ENCODE data around the gene IFITM5.
"Not testable (repeated sequence)": the region's sequence is repeated elsewhere in the genome, so short reads cannot be mapped to it uniquely, and the experiment has no call there.

The IFITM5 gene

DNA sequence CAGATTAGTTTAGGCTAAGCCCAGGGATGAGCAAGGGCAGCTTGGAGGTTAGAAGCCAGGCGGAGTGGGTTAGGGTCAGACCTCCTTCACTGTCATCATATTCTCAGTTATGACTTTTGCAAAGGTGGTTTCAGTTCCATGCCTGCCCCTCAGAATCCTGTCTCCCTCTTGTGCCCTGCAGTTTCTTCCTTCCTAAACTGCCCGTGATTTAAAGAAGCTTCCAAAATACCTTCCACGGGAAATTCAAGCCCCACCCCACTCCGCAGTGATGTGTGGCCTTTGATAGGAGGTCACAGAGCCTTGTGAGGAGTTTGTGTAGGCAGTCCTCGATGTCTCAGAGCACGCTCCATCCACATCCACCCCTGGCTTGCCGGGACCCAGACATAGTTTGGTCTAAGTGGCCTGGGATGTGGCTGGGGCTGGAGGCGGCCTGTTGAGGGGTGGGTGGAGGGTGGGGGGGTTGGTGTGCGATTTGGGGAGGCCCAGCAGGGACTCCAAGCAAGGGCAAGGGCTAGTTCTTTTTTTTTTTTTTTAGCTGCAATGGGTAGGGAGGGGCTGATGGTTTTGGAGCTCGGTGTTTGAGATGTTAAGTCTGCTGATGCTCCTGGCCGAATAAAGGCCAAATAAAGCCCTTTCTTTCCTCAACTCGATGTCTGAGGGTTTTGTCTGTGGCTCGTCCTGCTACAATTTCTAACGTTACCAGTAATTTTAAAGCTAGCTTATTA lies 12.9 kb upstream of the IFITM5 start:
- DNase-seq (ENCODE audit: low spot score): no peak

DNA sequence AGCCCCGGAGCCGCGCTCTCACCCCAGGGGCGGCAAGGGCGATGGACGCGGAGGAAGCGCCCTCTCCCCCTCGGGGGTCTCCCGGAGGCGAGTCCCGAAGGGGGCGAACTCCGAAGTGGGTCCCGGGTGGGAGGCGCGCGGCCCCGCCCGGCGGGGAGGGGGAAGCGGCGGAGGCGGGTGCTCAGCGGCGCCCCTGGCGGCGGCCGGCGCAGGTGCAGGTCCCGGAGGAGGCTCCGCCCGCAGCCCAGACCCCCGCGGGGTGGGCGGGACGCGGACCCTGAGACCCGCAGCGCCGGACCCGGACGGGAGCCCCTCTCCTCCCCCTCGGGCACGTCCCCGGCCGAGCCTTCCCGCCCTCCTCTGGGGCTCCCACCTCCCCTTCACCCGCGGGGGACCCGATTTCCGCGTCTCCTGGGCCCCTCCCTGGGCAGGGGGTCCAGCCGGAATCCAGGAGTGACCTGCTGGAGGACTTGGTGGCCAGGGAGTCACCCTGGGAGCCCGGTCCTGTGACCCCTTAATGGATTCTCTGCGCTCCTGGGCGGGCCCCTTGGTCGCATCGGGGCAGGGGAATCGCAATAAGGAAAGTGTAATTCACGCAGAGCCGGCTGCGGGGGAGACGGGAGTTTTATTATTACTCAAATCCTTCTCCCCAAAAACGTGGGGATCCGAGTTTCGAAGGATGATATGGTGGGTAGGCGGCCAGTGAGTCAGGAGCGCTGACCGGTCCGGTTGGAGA lies 11.9 kb upstream of the IFITM5 start:
- not testable (repeated sequence) for DNase-seq (ENCODE audit: low spot score)

GRCh38 chr11:309979-310572 lies 10.8 kb upstream of the IFITM5 start:
- DNase-seq (ENCODE audit: low spot score): peak; percentile 27

GRCh38 chr11:308740-309665 lies 9.7 kb upstream of the IFITM5 start:
- not testable (repeated sequence) for DNase-seq (ENCODE audit: low spot score)

DNA sequence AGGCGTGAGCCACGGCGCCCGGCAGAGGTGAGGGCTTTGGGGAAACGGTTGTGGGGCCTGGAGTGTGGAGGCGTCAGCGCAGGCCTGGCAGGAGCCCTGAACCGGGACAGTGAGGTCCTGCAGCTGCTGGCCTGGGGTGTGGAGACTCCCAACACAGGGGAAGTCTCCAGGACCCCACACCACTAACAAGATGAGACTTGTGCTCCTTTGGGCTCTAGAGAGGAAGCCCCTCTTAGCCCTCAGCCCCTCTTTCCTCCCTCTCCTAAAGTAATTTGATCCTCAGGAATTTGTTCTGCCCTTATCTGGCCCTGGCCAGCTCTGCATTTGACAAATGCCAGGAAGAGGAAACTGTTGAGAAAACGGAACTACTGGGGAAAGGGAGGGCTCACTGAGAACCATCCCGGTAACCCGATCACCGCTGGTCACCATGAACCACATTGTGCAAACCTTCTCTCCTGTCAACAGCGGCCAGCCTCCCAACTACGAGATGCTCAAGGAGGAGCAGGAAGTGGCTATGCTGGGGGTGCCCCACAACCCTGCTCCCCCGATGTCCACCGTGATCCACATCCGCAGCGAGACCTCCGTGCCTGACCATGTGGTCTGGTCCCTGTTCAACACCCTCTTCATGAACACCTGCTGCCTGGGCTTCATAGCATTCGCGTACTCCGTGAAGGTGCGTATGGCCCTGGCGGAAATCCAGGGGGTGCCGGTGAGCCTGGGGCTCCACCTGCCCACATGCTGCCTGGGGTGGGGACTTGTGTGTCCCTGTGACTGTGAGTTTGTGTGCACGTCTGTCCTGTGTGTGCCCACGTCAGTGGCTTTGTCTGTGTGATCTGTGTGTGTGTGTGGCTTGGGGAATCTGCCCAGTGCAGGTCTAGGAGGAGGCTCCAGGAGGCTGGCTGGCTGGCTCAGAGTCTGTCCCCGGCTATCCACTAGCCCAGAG lies 8.7 kb upstream of the IFITM5 start, which contains the start of gene IFITM2:
TSS of gene IFITM2 (plus strand) at position 51 of the 943 bp plus-strand sequence. CDS start at position 428, 377 bp downstream.
- peak; percentile 81 for DNase-seq (ENCODE audit: low spot score)

DNA sequence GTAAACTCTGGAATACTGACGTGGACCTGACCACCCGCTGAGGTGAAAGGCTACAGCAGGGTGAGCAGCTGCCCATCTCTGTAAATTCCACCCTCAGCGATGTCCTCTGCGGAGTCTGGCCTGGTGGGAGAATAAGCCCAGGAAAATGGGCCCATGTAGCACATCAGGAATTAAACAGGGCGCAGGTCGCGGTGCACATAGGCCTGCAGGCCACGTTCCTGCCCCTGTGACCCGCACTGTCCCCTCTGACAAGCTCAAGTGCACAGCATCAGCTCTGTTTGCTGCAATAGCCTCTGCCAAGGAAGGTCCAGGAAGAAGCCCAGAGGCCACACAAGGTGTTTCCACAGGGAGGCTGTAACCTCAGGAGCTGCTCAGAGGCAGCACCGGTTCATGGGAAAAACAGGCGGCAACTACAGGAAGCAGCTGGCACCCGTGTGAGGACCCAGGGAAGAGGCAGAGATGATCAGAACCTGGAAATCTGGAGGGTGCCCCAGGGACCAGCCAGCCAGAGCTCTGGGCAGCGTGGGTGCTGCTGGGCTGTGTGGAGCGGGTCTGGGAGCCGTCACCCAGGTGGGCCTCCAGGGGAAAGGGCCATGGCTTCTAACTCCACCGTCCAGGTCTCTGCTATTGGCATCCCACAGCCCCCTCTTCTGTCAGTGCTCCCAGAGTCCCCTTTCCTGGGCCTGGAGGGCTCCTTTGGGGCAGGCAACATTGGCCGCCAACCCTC lies 7.5 kb upstream of the IFITM5 start:
- no peak for DNase-seq (ENCODE audit: low spot score)

GRCh38 chr11:305844-306211 lies 6.5 kb upstream of the IFITM5 start:
- DNase-seq (ENCODE audit: low spot score): no peak

- peak; percentile 60 for DNase-seq (ENCODE audit: low spot score)
Observed at GRCh38 chr11:304915-305843, 5.9 kb upstream of the IFITM5 start.

GRCh38 chr11:304061-304506 lies 4.8 kb upstream of the IFITM5 start:
- DNase-seq (ENCODE audit: low spot score): no peak

DNA sequence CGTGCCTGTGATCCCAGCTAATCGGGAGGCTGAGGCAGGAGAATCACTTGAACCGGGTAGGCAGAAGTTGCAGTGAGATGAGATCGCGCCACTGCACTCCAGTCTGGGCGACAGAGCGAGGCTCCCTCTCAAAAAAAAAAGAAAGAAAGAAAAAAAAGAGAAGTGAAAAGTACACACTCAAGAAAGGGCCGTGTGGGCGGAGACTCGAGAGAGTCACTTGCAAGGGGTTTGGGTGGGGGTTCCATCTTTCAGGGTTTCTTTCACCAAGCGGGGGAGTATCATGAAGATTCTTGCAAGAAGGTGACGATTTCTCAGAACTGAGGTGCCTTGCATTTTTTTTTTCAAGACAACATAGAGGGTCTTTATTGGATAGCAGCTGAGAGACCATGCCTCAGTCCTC lies 4.0 kb upstream of the IFITM5 start:
- no peak for DNase-seq (ENCODE audit: low spot score)

DNA sequence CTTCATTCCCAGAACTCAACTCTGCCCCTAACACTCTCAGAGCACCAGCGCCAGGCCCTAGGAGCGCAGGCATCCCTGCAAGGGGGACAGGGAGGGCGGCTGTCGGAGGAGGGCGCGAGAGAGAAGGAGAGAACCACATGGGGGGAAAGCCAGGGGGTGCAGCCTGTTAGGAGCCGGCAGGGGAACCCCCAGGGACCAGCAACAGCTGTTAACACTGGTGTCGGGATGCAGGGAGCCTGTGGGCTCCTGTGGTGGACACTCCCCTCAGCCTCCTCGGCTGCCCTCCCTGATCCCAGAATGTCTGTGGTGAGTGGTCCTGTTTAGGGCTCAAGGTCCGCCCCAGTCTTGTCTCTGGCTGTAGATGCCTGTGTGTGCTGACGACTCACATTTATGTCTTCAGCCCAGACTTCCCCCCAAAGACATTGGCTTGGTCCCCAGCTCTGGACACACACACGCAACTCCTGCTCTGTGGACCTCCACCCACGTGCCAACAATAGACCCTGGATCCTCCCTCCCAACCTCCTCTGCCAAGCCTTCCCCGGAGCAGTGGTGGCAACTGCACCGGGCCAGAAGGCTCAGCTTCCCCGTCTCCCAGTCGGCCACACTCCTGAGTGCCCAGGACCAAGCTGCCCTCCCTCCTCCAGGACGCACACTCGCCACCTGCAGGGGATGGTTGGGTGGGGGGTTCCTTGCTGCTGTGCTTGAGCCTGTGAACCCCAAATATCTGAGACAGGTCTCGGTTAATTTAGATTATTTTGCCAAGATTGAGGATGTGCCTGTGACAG lies 817 bp upstream of the IFITM5 start:
- DNase-seq (ENCODE audit: low spot score): no peak

DNA sequence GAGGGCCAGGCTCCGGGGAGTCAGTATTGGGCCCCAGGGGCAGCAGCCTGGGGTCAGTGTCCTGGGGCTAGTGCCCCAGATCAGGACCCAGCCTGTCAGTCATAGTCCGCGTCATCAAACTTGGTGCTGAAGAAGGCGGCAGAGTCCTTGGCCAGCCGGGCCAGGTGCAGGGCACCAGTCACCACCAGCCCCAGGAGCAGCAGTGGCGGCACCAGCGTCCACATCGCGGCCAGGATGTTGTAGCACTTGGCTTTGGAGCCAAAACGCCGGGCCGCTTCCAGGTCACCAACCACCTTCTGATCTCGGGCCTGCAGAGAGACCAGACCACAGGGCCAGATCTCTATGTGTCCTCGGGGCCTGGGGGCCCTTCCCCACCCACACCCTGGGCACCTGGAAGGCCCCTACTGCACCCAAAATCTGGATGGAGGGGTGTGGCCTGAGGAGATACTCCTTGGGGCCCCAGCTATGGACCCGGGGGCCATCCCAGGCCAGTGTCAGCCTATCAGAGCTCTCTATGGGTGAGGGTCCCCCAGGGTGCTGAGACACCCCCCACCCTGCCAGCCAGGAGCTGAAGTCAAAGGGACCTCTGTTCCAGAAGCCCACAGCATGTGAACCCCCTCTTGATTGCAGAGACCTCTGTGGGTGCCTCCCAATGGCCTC lies 790 bp downstream of the IFITM5 start:
- no peak for DNase-seq (ENCODE audit: low spot score)

GRCh38 chr11:297586-298405 lies 1.5 kb downstream of the IFITM5 start:
- DNase-seq (ENCODE audit: low spot score): no peak

DNA sequence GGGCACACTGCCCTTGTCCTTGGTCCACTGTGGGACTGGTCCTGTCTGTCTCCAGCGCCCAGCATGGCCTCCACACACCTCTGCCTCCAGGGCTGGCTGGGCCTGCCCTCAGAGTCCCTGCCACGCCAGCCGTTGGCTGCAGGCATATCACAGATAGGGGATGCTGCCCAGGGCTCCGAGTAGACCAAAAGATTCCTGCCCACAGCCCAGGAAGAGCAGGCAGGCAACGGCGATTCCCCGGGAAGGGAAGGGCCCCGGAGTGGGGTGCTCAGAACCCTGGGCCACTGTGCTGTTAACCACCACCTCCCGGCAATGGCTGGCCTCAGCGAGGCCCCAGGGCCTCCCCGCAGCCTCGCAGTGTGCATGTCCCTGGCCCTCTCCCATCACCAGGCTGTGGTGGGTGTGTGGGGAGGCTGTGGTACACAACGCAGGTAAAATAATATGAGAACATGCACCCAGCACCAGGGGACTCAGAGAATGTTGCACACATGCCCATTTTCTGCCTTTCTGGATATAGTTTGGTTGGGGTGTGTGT lies 2.2 kb downstream of the IFITM5 start:
- no peak for DNase-seq (ENCODE audit: low spot score)

GRCh38 chr11:296171-297050 lies 2.9 kb downstream of the IFITM5 start:
- no peak for DNase-seq (ENCODE audit: low spot score)
